ENCODE measurements around the gene TGFBR3.
A peak's percentile ranks its signal among the peaks of the same experiment; 100 is the strongest.
"Not testable (repeated sequence)": the region's sequence is repeated elsewhere in the genome, so short reads cannot be mapped to it uniquely, and the experiment has no call there.

The TGFBR3 gene

GRCh38 chr1:91883470-91883869 lies 2.5 kb downstream of the TGFBR3 start:
- peak in 2 of 6 experiments; percentile 34 to 42 for DNase-seq

DNA sequence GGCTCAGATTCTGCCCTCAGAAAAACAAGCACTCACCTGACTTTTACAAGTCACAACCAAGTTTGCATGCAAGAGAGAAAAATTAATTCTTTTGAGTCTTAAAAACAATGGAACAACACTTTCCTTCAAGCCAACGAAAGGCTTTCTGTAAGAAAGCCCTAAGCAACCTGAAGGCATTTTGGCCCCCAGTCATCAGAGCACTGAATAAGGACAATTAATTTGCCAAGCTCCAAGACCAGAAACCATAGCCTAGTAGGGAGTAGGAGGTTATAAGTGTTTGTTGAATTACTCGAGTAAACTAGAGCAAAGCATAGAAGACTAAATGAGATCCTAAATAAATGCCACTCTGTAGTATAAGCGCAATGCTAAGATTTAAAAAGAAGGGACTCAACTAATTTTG lies 4.7 kb downstream of the TGFBR3 start:
- no peak for DNase-seq

DNA sequence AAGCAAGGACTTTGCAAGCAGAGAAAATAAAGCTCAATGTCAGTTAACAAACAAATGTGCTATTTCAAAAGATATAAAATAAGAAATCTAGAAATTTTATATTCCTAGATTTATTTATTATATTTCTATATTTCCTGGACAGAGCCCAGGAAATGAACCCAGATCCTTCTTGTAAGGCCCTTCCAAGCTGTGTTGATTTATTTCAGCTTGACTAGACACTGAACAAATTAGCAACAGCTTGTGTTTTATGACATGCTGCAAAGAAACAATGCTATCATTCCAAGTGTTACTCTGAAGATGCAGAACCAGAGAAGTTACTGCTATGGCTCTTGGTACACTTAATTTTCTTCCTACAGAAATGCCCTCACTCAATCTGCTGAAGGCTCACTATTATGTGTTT lies 6.2 kb downstream of the TGFBR3 start:
- no peak for DNase-seq

DNA sequence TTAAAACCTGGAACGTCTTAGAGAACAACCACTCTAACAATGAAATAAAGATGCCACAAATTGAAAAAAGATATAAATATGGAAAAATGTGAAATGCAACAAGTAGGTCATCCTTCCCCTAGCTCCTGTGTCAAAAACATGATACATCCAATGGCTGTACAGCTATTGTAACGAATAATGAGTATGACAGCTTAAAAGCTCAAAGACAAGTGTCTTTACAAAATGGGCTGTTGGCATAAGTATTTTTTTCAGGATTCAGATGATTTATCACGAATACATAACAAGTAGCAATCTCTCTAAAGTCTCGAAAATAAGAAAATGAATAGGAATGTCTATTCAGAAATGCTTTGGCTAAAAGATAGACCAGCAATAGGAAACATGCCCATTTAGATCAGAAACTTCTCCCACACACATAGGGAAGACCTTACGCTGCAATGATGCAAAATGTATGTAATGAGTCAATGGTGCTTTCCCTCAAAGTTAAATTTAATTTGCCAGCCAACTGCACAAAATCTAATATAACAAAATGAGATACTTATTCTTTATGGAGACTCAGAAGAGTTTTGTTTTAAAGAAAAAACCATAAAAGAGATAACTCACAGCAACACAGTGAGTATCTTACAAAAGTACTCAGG lies 8.3 kb downstream of the TGFBR3 start:
- DNase-seq: no peak

GRCh38 chr1:91876781-91877573 lies 9.0 kb downstream of the TGFBR3 start:
- DNase-seq: no peak

DNA sequence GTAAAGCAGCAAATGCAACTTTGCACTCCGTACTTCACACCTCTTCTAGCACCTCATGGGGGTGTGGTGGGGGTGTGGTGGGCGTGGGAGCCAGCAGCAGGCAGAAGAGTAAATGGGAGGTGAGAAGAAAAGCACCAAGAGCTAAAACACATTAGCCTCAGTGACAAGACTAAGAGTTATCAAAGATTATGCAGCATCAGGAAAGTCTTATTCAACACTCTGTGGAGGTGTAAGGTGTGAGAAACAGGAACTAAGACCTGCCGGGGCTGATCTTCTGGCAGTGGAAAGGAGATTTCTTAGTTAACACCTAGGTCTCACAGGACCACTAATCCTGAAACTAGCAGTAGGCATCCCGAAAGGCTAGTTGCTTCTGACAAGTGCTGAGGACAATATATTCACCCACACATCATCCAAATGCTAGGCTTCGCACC lies 9.9 kb downstream of the TGFBR3 start:
- no peak for DNase-seq

- no peak for DNase-seq
Observed at GRCh38 chr1:91874167-91874566, 11.8 kb downstream of the TGFBR3 start.

- DNase-seq: peak in 3 of 6 experiments; percentile 2 to 13 (median 6)
Observed at GRCh38 chr1:91872559-91873081, 13.3 kb downstream of the TGFBR3 start.

DNA sequence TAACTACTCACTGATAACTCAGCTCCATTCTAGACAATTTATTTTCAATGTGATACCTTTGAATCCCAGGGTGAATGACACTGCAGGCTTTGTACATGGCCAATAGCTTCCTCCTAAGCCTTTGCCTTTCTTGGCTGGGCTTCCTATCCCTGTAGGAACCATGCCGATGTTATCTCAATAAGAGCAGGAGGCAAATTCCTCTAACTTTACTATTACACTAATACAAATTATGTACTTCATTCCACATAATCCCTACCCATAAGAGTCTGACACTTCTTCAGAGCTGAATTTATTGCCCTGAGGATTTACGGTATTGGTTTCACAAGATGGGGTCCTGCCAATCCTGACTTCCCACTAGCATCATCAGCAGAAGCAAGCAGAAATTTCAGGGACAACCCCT lies 14.0 kb downstream of the TGFBR3 start:
- DNase-seq: no peak

DNA sequence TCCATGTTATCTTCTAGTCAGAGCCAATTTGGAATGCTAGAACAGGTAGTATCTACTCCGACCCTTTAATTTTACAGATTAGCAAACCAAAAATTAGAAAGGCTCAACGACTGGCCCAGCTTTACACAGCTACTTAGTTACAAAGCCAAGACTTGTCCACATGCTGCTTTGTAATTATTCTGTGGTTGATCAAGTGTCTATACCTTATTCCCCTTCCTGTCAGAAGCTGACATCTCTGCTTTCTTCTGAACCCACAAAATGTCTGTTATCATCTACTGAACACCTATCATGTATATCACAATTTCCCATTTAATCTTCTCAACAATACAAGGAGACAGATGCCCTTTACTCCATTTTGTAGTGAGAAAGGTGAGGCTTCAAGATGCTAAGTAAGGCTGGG lies 15.6 kb downstream of the TGFBR3 start:
- no peak for DNase-seq

GRCh38 chr1:91866425-91866824 lies 19.5 kb downstream of the TGFBR3 start:
- no peak for DNase-seq

- no peak for DNase-seq
Observed at GRCh38 chr1:91864017-91864700, 21.8 kb downstream of the TGFBR3 start.

GRCh38 chr1:91863498-91863897 lies 22.5 kb downstream of the TGFBR3 start:
- no peak for DNase-seq

GRCh38 chr1:91862120-91862519 lies 23.8 kb downstream of the TGFBR3 start:
- DNase-seq: no peak

- DNase-seq: no peak
Observed at GRCh38 chr1:91857557-91858239, 28.3 kb downstream of the TGFBR3 start.

DNA sequence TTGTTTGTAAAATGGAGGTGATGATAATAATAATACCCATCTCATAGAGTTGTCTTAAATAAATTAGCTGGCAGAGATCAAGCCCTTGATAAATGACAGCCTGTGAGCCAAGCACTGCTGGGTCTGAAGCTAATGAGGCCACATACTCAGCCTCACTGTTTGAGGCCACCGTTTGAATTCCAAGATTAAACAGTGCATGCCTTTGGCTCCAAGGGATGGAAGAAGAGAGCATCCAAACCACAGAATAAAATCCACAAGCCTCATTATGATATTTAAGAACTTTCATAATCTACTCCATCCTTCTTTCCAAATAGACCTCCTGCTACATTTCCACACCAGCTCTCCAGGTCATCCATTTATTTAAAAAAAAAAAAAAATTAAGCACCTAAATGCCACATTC lies 29.0 kb downstream of the TGFBR3 start:
- DNase-seq: no peak

GRCh38 chr1:91854852-91855534 lies 31.0 kb downstream of the TGFBR3 start:
- DNase-seq: no peak

DNA sequence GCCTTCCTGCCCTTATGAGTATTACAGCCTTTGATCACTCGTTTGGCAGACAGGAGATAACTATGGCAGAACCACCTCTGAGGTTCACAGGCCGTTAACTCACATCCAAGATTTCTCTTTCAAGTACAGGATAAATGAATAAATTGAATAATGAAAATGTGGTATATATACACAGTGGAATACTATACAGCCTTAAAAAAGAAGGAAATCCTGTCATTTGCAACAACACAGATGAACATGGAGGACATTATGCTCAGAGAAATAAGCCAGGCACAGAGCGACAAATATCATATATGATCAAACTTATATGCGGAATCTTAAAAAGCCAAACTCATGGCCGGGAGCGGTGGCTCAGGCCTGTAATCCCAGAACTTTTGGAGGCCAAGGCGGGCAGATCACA lies 32.6 kb downstream of the TGFBR3 start:
- peak in 1 of 6 experiments; percentile 3 for DNase-seq

DNA sequence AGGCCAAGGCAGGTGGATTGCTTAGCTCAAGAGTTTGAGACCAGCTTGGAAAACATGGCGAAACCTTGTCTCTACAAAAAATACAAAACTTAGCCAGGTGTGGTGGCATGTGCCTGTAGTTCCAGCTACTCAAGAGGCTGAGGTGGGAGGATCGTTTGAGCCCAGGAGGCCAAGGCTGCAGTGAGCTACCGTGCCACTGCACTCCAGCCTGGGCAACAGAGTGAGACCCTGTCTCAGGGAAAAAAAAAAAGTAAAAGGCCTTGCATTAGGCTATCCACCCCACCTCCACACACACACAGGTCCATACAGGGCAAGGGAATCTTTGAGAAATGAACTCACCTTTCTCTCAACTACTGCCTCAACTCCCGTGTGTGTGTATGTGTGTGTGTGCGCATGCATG lies 33.9 kb downstream of the TGFBR3 start:
- DNase-seq: not testable (repeated sequence)

DNA sequence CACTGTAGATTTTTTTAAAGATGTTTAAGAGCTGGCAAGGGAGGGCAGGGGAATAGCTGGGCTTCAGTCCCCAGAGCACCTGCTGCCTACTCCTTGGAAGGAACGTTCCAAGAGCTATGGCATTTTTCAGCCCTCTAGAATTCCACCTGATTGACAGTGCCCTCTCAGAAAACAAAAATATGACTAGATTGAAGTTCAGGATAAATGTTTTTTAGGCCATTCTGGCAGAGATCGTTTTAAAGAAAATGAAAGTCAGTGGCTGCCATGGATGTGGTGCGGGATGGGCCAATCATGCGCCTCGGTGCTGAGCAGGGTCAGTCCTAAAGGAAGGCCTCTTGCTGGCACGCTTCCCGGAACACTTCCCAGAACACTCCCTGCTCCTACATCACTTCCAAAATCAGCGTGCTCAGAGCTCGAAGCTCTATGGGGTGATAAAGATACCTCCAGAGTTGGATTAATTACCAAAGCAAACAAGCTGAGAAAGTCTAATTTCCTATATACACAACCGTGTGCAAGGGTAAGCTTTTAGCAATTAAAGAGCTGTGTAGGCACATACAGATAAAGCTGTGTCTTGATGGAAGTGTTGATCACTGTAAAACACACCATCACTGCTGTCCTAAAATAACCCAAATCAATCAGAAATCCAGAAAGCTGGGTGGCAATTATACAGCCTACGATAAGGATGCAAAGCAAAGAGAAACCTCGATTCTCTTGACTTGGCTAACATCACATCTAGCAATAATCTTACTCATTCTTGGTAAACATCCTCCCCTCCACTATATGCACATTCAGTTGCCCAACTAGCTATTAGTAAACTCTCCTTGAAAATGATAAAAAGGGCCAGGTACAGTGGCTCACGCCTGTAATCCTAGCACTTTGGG lies 34.6 kb downstream of the TGFBR3 start:
- DNase-seq: no peak

DNA sequence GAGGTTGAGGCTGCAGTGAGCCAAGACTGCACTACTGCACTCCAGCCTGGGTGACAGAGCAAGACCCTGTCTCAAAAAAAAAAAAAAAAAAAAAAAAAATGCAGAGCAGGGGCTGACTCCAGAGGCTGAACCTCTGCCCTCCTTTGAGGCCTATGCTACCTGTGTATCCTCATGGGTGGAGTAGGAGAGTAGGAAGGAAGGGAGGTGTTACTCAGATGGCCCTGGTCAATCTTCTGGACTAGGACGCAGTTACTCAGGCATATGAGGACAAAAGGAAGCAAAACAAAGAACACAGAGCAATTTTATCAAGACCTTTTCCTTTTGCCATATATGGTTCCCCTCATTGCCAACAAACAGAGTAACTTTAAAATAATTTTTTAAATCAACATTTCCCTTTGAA lies 35.2 kb downstream of the TGFBR3 start:
- no peak for DNase-seq

Data from stimulated activated naive CD4-positive, alpha-beta T cell (primary cell).